B cell (primary cell): ENCODE measurements around the gene LRRC15. TPM values are rescaled to one million over a fixed set of nuclear protein-coding genes. Genes with fewer than 3 reads are reported as not detected.

Experiments used
- ATAC-seq: fragments of 200-7000 bp; cut with Tn5 transposase; one replicate; pipeline ENCODE4 v1.10.0; 2021; ENCODE audit warnings: low read depth, mild to moderate bottlenecking, moderate number of reproducible peaks, moderate library complexity
- CTCF ChIA-PET: fragments of 350-600 bp; sonication (Branson Sonifier 250); formaldehyde crosslinking; loops from one replicate; lab custom pipeline; 2021; ENCODE audit warnings: antibody characterized with exemption, inconsistent platforms; lab: Charles Lee
- POLR2A ChIA-PET: fragments of 350-600 bp; sonication (Branson Sonifier 250); formaldehyde crosslinking; loops from one replicate; lab custom pipeline; 2021; ENCODE audit warnings: antibody characterized with exemption; lab: Charles Lee
- DNase-seq: peaks from one replicate; pipeline ENCODE4 v3.0.0; 2013
- H2AFZ ChIP-seq: 2 replicates; pipeline ENCODE4 v1.6.1; 2012; ENCODE audit warnings: mild to moderate bottlenecking, low read depth, low read length; ENCODE audit not compliant: insufficient read depth, poor library complexity, severe bottlenecking
- H3K27ac ChIP-seq, 2 donors: 1 replicate in 1 of 2; 2 replicates in 1 of 2; pipeline ENCODE4 v1.5.1; 2012 to 2013; ENCODE audit warnings: low read length in 2 of 2, mild to moderate bottlenecking in 2 of 2, moderate library complexity in 1 of 2
- H3K27me3 ChIP-seq, 4 experiments: fragments of 200-600 bp in 1 of 4; sonication (generic) in 1 of 4; replicated peaks in 1 of 4; 1 replicate in 2 of 4; 2 replicates in 2 of 4; pipeline versions ENCODE4 v1.6.1 to v1.7.0; 2013 to 2016; ENCODE audit warnings: low read length in 3 of 4, mild to moderate bottlenecking in 2 of 4, mixed read lengths in 1 of 4, moderate library complexity in 1 of 4; ENCODE audit not compliant: insufficient read depth in 4 of 4, control insufficient read depth in 3 of 4; ENCODE audit errors: control extremely low read depth in 1 of 4
- H3K36me3 ChIP-seq, 2 experiments: replicated peaks in 1 of 2; 1 replicate in 1 of 2; 2 replicates in 1 of 2; pipeline versions ENCODE4 v1.6.1 to v1.7.1; 2013; ENCODE audit warnings: low read length in 1 of 2; ENCODE audit not compliant: insufficient read depth in 2 of 2, control insufficient read depth in 1 of 2; ENCODE audit errors: control extremely low read depth in 1 of 2, extremely low read depth in 1 of 2
- H3K4me1 ChIP-seq, 2 donors: fragments of 200-600 bp in 1 of 2; sonication (generic) in 1 of 2; 1 replicate in 1 of 2; 2 replicates in 1 of 2; pipeline versions ENCODE4 v1.5.1 to v1.6.1; 2013 to 2017; ENCODE audit warnings: low read length in 2 of 2; ENCODE audit not compliant: control insufficient read depth in 2 of 2, insufficient read depth in 2 of 2
- H3K4me2 ChIP-seq: replicated peaks from 2 replicates; pipeline ENCODE3; 2012; ENCODE audit warnings: mild to moderate bottlenecking, low read depth, low read length; ENCODE audit not compliant: poor library complexity, severe bottlenecking
- H3K4me3 ChIP-seq, 5 experiments: fragments of 200-600 bp in 1 of 5; sonication (generic) in 1 of 5; 1 replicate in 3 of 5; 2 replicates in 2 of 5; pipeline versions ENCODE4 v1.5.1 to v1.7.0; 2011 to 2016; ENCODE audit warnings: low read length in 4 of 5, mild to moderate bottlenecking in 4 of 5, low read depth in 2 of 5, control low read depth in 1 of 5, moderate library complexity in 1 of 5; ENCODE audit not compliant: insufficient read depth in 1 of 5; ENCODE audit errors: control extremely low read depth in 1 of 5, extremely low read depth in 1 of 5
- H3K79me2 ChIP-seq: fragments of 200-600 bp; sonication (generic); one replicate; pipeline ENCODE4 v1.6.0; 2016; ENCODE audit warnings: low read length; ENCODE audit not compliant: control insufficient read depth, insufficient read depth
- H3K9ac ChIP-seq: fragments of 200-600 bp; sonication (generic); 2 replicates; pipeline ENCODE4 v1.6.1; 2017; ENCODE audit warnings: mild to moderate bottlenecking, low read length, moderate library complexity
- H3K9me3 ChIP-seq, 3 donors: one replicate each; pipeline versions ENCODE4 v1.6.1 to v1.7.1; 2013; ENCODE audit warnings: low read length in 2 of 3; ENCODE audit not compliant: control insufficient read depth in 2 of 3, insufficient read depth in 1 of 3; ENCODE audit errors: control extremely low read depth in 1 of 3
- H4K20me1 ChIP-seq: 2 replicates; pipeline ENCODE4 v1.6.0; 2012; ENCODE audit warnings: mild to moderate bottlenecking, low read length; ENCODE audit not compliant: insufficient read depth, control insufficient read depth, poor library complexity, severe bottlenecking
- H3K27ac Mint-ChIP-seq: one replicate; pipeline ENCODE4 v1.8.0; 2021; ENCODE audit warnings: mixed read lengths
- H3K27me3 Mint-ChIP-seq: one replicate; pipeline ENCODE4 v1.8.0; 2021; ENCODE audit warnings: mixed read lengths
- H3K4me1 Mint-ChIP-seq: one replicate; pipeline ENCODE4 v1.8.0; 2021; ENCODE audit warnings: mixed read lengths
- H3K4me3 Mint-ChIP-seq: one replicate; pipeline ENCODE4 v1.8.0; 2021; ENCODE audit warnings: mixed read lengths
- H3K9me3 Mint-ChIP-seq: one replicate; pipeline ENCODE4 v1.8.0; 2022; ENCODE audit warnings: mixed read lengths; ENCODE audit not compliant: insufficient read depth
- CTCF ChIP-seq: fragments of 200-600 bp; IDR thresholded peaks from one replicate; pipeline ENCODE4 v1.8.0; 2022; ENCODE audit warnings: antibody characterized with exemption, mild to moderate bottlenecking
- EZH2 ChIP-seq: IDR thresholded peaks from 2 replicates; pipeline ENCODE4 v1.6.1; 2012; ENCODE audit warnings: borderline replicate concordance, low read depth, mild to moderate bottlenecking, moderate library complexity, low read length; ENCODE audit not compliant: insufficient read depth, poor library complexity, severe bottlenecking
- WGBS: methylation state at CpG from one replicate; pipeline ENCODE4 v1.1.5; 2013; ENCODE audit warnings: missing lambda C conversion rate; ENCODE audit not compliant: insufficient coverage; 5-methylcytosine and 5-hydroxymethylcytosine counted together
- intact Hi-C: fragments of 100-400 bp; cut with micrococcal nuclease; formaldehyde crosslinking; loops from one replicate; pipeline ENCODE4 v1.10.0; 2022
- polyA plus RNA-seq: library from polyadenylated mRNA; depleted of rRNA; stranded (reverse); fragments of >200 nt; gene quantifications from 2 replicates; pipeline ENCODE4 v1.2.3, GENCODE V29; 2012
- total RNA-seq, 2 donors: library from RNA; stranded (reverse); fragments of 120-200 nt in 1 of 2; gene quantifications; 1 replicate in 1 of 2; 2 replicates in 1 of 2; pipeline versions ENCODE4 v1.2.3 to v1.2.4, GENCODE V29; 2013 to 2022

The LRRC15 gene
- total and polyA plus RNA-seq, 2 donors (not counting 1 experiment from before 2014, with no cell fraction given) = not detected

- WGBS = 86% methylated on average over 7 of the region's 7 CpGs
- Mint-ChIP-seq H3K4me1 (peaks cover 7% of the 10 kb centered on the region), H3K27ac (no peak overlapping the region), H3K9me3 (no peaks in the 10 kb centered on the region), H3K27me3 (peaks cover 36% of the 10 kb centered on the region), H3K4me3 (no peak overlapping the region)
- ChIA-PET POLR2A (no interaction called here), CTCF (interaction anchor here (1.1 to 1.9 kb wide), 5 partner anchors 13 to 664 kb away, joined by 5 to 7 read pairs (median 6); no protein-coding TSS in a partner anchor)
- no peak overlapping the region for H3K4me3 ChIP-seq
- H3K27me3 ChIP-seq = peaks cover 0 to 34% (median 7%) of the 10 kb centered on the region in 4 experiments
- no peaks in the 10 kb centered on the region for H3K79me2 ChIP-seq
- H2AFZ ChIP-seq = no peak overlapping the region
- no peak for DNase-seq
- H3K27ac ChIP-seq = no peak overlapping the region
- intact Hi-C loops = no loop called here
- H3K4me1 ChIP-seq = peaks cover 10 to 11% of the 10 kb centered on the region in 2 donors
- TF ChIP-seq CTCF (no peak), EZH2 (no peak)
- no peak overlapping the region for H3K4me2 ChIP-seq
- no peaks in the 10 kb centered on the region for H3K36me3 ChIP-seq
- no peak for ATAC-seq
- H3K9me3 ChIP-seq = peaks cover 0 to 22% (median 0%) of the 10 kb centered on the region in 3 donors
- H4K20me1 ChIP-seq = no peaks in the 10 kb centered on the region
- no peak overlapping the region for H3K9ac ChIP-seq
Observed at GRCh38 chr3:194329583-194329965, 40.0 kb downstream of the LRRC15 start.

- Histone ChIP-seq H4K20me1 (no peaks in the 10 kb centered on the region), H3K4me2 (no peak overlapping the region), H3K9ac (no peak overlapping the region), H3K27ac (no peak overlapping the region), H3K9me3 (peaks cover 0 to 22% (median 0%) of the 10 kb centered on the region in 3 donors), H3K36me3 (no peaks in the 10 kb centered on the region), H3K79me2 (no peaks in the 10 kb centered on the region), H3K27me3 (peaks cover 0 to 34% (median 6%) of the 10 kb centered on the region in 4 experiments), H2AFZ (no peak overlapping the region), H3K4me3 (no peak overlapping the region), H3K4me1 (peaks cover 15 to 16% of the 10 kb centered on the region in 2 donors)
- DNase-seq (no peak), ATAC-seq (no peak)
- Mint-ChIP-seq H3K9me3 (no peaks in the 10 kb centered on the region), H3K4me3 (no peak overlapping the region), H3K27ac (peak overlapping the region; percentile 46), H3K27me3 (peaks cover 32% of the 10 kb centered on the region), H3K4me1 (peaks cover 7% of the 10 kb centered on the region)
- POLR2A ChIA-PET = no interaction called here
- CTCF ChIA-PET = interaction anchor here (0.8 to 1.7 kb wide), 4 partner anchors 13 to 663 kb away, joined by 3 to 7 read pairs (median 6); no protein-coding TSS in a partner anchor
- WGBS = 96% methylated on average over 6 of the region's 14 CpGs
- intact Hi-C loops = no loop called here
- no peak for TF ChIP-seq EZH2
- TF ChIP-seq CTCF = no peak
Observed at GRCh38 chr3:194328942-194329582, 40.5 kb downstream of the LRRC15 start.
